Measurements from ENCODE around the gene ARID3A. TPM values are rescaled to one million over a fixed set of nuclear protein-coding genes. Genes with fewer than 3 reads are reported as not detected.

Gene ARID3A
- total and polyA plus RNA-seq, 2 of the 13 experiments (the other 11 are each of a cell fraction or from before 2014, with no cell fraction given): 71.3 to 77.9 TPM

DNA sequence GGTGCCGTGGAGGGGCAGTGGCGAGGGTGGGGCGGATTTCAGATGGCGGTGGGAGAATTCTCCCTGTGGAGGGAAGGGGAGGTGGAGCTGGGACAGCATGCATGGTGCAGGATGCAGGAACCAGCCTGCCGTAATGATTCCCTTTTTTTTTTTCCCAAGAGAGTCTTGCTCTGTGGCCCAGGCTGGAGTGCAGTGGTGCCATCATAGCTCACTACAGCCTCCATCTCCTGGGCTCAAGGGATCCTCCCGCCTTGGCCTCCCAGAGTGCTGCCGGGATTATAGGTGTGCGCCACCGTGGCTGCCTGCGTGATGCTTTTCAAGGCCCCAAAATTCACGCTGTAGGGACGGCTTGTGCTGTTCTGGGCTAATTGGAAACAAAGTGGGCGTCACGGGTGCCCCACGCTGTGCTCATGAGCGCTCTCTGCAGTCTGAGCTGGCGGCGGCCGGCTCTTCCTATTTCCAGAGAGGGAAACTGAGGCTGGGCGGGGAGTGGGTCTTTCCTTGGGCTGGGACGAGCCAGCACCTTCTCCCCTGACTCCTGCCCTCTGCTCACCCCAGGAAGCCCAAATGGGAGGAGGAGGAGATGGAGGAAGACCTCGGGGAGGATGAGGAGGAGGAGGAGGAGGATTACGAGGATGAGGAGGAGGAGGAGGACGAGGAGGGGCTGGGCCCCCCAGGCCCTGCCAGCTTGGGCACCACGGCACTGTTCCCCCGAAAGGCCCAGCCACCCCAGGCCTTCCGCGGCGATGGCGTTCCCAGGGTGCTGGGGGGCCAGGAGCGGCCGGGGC lies 6.2 kb downstream of the ARID3A start (continued):
- TF ChIP-seq, protein P1, sequence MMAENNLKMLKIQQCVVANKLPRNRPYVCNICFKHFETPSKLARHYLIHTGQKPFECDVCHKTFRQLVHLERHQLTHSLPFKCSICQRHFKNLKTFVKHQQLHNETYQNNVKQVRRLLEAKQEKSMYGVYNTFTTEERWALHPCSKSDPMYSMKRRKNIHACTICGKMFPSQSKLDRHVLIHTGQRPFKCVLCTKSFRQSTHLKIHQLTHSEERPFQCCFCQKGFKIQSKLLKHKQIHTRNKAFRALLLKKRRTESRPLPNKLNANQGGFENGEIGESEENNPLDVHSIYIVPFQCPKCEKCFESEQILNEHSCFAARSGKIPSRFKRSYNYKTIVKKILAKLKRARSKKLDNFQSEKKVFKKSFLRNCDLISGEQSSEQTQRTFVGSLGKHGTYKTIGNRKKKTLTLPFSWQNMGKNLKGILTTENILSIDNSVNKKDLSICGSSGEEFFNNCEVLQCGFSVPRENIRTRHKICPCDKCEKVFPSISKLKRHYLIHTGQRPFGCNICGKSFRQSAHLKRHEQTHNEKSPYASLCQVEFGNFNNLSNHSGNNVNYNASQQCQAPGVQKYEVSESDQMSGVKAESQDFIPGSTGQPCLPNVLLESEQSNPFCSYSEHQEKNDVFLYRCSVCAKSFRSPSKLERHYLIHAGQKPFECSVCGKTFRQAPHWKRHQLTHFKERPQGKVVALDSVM (CRISPR knock-in tag; IDR thresholded peaks at IDR 0.05): peak; percentile 82

- ChIA-PET POLR2A (interaction anchor here (0.6 to 5.6 kb wide), 10 partner anchors 9 to 52 kb away, joined by 3 to 50 read pairs (median 4); no protein-coding TSS in a partner anchor), CTCF (ENCODE audit: low intra/inter-chr PET ratio, low total read pairs) (interaction anchor here (0.6 kb wide), 1 partner anchor 10 kb away, joined by 3 read pairs; no protein-coding TSS in a partner anchor)
- Histone ChIP-seq H3K4me2 (ENCODE audit: low read depth, low read length) (peak overlapping the region; percentile 36), H3K4me1 (ENCODE audit: insufficient read depth, low read length) (peaks cover 92% of the 10 kb centered on the region), H3K79me2 (ENCODE audit: insufficient read depth, low read length) (peaks cover 79% of the 10 kb centered on the region), H4K20me1 (ENCODE audit: insufficient read depth, low read length) (peaks cover 37% of the 10 kb centered on the region; the same call in 1 of the 2 replicates), H2AFZ (ENCODE audit: low read length) (no peak overlapping the region), H3K27ac (ENCODE audit: extremely low read length, insufficient read depth, low read length) (peak overlapping the region; percentile 55), H3K27me3 (ENCODE audit: control insufficient read depth in 1 of 2, insufficient read depth in 2 of 2, low read length in 2 of 2) (no peaks in the 10 kb centered on the region), H3K36me3 (replicated peaks in 1 of 2; ENCODE audit: control insufficient read depth in 1 of 2, insufficient read depth in 2 of 2, low read length in 2 of 2) (peaks cover 12 to 61% of the 10 kb centered on the region in 2 experiments; a peak in 4 of 5 replicates), H3K4me3 (replicated peaks in 1 of 3; ENCODE audit: insufficient read depth in 1 of 3, low read depth in 2 of 3, low read length in 3 of 3) (peak overlapping the region in 1 of 3 experiments; percentile 37; a peak in 1 of 6 replicates), H3K9me3 (ENCODE audit: low read length) (no peaks in the 10 kb centered on the region), H3K9ac (ENCODE audit: insufficient read depth, low read depth, low read length) (no peak overlapping the region)
- DNase-seq (ENCODE audit: low spot score) (no peak), FAIRE-seq (no peak), ATAC-seq (peak; percentile 41)
- intact Hi-C loops (cut with micrococcal nuclease; ENCODE audit: unreplicated experiment) (loop anchor here (2.0 kb wide), 1 partner anchor 26 kb away; no protein-coding TSS in a partner anchor), in situ Hi-C loops (cut with HindIII; ENCODE audit: extremely low pct_ligation_motif_present, low pct_unique_long_range_greater_than_20kb) (no loop called here)
- BruUV-seq (replicated peaks): no TSS peak
- WGBS (ENCODE audit: low lambda C conversion rate): 89% methylated on average over 20 of the region's 54 CpGs
- no peak for TF ChIP-seq HDAC6 (IDR thresholded peaks at IDR 0.05; ENCODE audit: low read depth, low read length)
- 0 out of 2 replicates have a peak, but pooled peaks have one; percentile 18 for TF ChIP-seq MTF2 (CRISPR knock-in tag; IDR thresholded peaks at IDR 0.05; ENCODE audit: borderline replicate concordance)
- no peak for TF ChIP-seq ZNF614 (CRISPR knock-in tag; IDR thresholded peaks at IDR 0.05; ENCODE audit: borderline replicate concordance)
- TF ChIP-seq HNRNPL (IDR thresholded peaks at IDR 0.05; ENCODE audit: low read depth, low read length): peak; percentile 92
- TF ChIP-seq CTCF (CRISPR knock-in tag; IDR thresholded peaks at IDR 0.05): peak; percentile 35
- TF ChIP-seq XRCC5 (optimal IDR thresholded peaks at IDR 0.05; ENCODE audit: low read length): peak; percentile 27
- TF ChIP-seq ZNF7 (CRISPR knock-in tag; IDR thresholded peaks at IDR 0.05): no peak
- TF ChIP-seq HNRNPLL (IDR thresholded peaks at IDR 0.05; ENCODE audit: low read depth, low read length, poor library complexity, severe bottlenecking): peak; percentile 19
- TF ChIP-seq MYC (CRISPR knock-in tag; IDR thresholded peaks at IDR 0.05; ENCODE audit: borderline replicate concordance): peak; percentile 27; the same call in 1 of the 2 replicates
- no peak for TF ChIP-seq ZSCAN25 (CRISPR knock-in tag; IDR thresholded peaks at IDR 0.05)
- TF ChIP-seq POLR2AphosphoS5 (IDR thresholded peaks at IDR 0.05; ENCODE audit: low read depth, low read length): no peak
These were observed 7.1 kb downstream of the ARID3A start for GRCh38 chr19:932648-933552.

All from HepG2 (cell line).